HCEC 1CT (cell line): ENCODE results near the gene EHD1.

ENCODE experiments used
- DNase-seq: peaks from one replicate; pipeline ENCODE4 v3.0.0-alpha.2; 2017

The EHD1 gene

DNA sequence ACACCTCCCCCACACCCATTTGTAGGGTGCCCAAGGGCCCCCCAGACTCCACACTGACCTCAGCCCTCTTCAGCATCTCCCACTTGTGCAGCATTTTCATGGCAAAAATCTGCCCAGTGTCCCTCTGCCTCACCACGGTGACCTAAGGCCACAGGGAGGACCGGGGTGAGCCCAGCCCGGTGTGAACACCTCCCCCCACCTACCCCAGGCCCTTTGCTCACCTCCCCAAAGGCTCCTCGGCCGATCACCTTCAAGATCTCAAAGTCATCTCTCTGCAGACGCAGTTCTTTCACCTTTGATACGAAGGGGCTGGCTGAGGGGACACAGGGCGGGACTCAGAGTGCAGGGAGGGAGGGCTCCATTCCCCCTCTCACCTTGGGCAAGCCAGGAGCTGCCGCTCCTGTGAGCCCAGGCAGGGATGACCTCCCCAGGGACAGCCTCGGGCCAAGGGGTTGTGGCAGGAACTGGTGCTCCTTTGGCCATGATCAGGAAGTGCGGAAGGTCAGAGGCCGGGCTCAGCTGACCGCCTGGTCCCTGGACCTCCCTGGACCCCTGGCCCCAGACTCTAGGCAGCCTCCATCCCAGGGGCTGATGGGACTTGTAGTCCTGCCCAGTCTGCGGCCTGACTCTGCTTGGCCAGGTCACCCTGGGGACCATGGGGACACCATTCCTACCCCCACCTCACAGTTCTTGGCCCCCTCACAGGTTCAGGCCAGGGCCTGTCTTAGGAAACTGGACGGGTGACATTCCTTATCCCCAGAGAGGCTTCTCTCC, 36.6 kb downstream of the EHD1 start:
- DNase-seq: no peak

DNA sequence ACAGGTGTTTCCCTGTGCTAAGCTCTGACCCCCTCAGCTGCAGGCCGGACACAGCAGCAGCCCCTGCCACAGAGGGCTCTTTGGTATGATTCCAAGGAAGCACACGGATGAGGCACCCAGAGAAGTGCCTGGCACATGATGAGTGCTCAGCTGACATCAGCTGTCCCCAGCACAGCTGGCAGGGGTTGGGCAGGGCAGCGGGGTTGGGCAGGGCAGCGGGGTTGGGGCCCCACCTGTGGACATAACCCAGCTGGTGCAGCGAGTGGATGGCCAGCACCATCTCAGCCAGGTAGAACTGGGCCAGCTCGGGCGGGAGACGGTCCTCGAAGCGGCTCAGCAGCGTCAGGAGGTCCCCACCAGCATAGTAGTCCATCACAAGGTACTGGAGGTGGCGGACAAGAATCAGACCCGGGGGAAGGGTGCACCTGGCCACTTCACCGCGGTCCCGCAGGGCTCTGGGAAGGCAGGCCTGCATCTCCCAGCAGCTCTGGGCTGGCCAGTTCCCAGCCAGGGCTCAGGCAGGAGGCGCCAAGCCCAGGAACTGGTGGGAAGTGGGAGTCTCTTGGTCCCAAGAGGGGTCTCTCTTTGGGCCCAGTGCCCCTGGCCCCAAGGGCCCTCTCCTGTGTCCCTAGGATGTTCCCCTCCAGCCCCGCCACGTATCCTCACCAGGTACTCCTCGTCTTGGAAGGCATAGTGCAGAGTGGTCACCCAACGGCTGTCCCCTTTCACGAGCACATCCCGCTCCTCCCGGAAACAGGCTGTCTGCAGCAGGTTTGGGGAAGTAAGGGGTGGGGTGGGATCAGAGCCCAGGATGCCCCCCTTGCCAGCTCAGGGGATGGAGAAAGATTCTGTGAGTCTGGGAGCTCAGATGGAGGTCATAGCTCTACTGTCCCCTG, 38.3 kb downstream of the EHD1 start:
- DNase-seq: no peak

DNA sequence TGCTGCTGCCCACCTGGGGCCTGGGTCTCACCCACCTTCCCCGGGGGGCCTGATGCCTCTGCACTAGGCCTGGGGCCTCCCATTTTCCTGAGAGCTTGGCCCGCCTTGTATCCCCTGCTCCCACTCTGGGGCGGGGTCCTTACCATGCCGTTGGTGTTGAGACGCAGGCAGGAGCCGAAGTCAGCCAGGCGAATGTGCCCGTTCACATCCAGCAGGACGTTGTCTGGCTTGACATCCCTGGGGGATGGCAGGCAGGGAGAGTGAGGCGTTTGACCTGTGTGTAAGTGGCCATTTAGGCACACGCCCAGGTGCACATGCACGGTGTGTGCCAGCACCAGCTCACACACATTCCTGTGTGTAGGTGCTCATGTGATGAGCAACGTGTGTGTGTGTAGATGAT, 39.1 kb downstream of the EHD1 start:
- no peak for DNase-seq

DNA sequence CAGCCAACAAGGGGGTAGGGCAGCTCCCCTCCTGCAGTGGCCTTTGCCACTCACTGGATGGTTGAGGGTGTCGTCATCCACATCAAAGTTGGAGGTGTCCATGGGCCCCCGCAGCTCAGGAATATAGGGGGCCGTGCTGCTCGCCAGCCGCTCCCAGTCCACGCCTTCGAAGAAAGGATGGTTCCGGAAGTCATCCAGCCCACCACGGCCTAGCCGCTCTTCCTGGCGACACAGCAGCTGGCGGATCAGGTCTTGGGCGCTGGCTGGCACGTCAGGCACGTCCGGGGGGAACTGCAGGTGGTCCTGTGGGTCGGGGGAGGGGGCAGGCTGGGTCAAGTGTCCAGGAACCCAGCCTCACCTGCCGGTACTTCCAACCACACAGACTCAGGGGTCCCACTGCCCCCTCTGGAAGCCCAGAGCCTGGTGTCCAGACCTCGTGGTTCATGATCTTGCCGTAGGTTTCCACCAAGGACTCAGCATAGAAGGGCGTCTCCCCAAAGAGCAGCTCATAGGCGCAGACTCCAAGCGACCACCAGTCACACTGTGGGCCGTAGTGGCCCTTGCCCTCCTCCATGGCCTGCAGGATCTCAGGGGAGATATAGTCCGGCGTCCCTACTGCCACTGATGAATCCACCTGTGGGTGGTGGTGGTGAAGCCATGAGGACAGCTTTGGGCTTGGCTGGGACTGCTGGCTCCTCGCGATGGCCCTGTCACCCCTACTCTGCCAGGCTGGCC, 39.7 kb downstream of the EHD1 start:
- no peak for DNase-seq

DNA sequence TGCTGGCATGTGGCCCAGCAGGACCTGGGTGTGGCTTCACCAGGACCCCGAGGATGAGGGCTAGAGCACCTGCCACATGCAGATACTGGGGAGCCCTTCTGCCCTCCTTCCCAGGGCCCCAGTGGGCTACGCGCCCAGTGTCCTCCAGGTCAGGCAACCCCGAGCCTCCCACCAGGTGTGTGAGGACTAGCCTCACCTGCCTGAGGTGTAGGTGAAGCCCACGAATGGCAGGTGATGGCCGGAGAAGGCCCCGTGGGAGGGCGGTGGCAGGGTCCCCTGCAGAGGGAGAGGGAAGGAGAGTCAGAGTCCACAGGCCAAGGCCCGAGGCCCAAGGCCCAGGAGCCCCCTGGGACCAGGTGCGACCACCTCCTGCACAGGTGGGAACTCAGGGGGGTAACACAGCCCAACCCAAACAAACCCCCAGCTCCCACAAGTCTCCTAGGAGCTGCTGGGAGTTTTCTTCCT, 40.5 kb downstream of the EHD1 start:
- DNase-seq: no peak

DNA sequence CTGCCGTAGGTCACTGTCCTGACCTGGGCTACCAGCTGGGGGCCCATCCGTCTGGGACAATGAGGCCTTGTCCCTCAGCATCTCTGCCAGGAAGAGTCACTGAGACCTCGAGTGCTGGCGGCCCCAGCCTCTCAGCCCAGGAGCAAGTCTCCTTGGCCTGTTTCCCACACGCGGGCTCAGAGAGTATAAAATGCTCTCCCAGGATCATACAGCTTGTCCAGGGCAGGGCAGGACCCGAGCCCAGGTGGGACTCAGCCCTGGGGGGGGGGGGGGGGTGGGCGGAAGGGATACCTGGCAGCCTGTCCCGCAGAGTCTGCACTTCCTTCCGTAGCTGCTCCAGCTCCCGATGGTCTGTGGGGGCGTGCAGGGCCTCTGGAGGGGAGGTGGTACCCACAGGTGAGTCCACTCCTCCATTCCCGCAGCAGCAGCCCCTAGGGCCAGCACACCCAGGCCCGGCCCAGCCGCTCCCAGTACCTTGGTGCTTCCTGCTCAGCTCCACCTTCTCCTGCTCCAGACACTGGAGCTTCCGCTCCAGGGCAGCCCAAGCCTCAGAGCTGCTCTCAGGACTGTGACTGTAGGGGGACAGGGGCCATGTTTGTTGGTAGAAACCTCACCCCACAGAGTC, 41.9 kb downstream of the EHD1 start:
- DNase-seq: no peak

DNA sequence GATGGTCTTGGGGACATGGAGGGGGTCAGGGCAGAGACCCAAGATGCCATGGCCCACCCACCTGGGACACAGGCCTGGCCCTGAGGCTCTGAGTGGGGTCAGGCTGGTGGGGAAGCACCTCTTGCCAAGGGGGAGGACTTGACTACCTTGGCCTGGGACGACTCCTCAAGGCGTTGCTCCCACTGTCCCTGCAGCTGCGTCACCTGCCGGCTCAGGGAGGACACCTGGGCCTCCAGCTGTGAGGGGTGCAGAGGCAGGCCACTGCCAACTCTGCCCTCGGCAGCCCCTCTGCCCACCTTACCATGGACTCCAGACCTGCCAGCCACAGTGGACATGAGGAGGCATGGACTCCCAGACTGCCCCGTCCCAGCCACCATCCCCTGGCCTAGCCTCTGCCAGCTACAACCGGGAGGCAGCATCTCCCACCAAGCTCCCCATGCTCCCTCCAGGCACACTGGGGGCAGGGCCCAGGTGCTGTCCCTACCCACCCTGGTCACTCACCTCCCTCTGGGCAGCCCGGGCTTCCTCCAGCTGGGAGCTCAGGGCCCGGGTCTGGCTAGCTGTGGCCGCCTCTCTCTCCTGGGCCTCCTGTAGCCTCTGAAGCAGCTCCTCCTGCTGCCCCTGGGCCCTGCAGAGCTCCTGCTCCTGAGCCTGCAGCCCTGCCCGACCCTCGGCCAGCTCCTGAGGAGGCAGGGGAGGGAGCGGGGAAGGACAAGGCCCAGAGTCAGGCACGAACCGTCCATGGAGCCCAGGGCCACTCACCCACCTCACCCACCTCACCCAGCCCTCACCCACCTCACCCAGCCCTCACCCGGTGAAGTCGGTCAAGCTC, 42.6 kb downstream of the EHD1 start:
- DNase-seq: no peak

DNA sequence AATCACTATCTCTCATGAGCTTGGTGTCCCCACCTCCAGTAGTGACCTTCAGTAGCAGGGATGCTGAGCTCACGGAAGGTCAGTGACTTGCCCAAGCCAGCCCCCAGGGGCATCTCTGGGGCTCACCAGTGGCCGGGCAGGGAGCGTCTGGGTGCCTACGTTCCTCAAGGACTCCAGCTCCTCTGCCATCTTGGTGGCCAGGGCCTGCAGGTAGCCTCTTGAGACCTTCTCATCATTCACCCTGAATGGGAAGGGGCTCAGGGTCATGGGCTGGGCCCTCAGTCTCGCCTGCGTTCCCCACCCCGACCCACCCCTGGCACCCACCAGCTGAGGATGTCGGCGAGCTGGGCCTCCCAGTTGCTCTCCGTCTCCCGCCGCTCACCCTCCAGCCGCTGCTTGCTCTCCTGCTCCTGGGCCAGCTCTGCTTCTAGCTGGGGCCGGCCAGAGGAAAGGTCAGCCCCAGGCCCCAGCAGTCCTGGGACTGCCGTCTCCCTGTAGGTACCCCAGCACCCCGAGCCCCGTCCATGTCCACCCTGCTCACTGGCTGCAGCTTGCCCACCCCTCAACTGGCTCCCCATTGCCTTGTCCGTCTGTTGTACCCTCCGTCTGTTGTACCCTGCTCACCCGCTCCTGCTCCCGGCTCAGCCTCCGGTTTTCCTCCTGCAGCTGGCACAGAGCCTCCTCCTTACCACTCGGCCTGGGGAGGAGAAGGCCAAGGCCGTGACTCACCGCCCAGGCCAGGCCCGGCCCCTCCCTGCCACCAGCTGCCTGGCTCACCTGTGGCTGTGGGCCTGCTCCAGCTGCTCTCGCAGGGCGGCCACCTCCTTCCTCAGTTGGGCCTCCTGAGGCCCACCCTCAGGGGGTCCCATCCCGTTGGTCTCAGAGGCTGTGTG, 43.5 kb downstream of the EHD1 start:
- no peak for DNase-seq

DNA sequence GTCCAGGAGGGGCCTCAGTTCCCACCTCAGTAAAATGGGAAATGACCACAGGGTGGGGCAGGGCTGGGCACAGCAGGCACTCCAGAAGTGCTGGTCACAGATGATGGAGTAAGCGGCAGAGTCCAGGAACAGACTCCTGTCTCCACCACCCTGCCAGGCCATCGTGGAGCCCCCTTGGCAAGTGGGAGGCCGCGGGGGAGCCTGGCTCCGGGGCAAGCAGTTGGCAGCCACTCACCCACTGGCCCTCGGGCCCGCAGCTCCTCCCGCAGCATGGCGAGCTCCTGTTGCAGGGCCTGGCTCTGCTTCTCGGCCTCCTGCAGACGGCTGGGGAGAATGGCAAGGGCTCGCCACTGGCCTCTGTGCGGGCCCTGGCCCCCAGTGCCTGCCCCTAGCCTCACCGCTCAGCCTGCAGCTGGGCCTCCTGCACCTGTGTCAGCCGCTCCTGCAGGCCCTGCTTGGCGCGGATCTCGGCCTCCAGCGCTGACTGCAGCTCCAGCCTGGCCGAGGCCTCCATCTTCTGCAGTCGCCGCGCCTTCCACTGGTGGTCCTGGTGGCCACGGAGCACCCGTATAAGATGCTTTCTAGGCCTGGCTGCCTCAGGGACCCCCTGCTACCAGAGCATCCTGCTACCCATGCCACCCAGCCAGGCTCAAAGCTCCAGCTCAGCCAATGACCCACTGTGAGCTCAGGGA, 44.2 kb downstream of the EHD1 start:
- no peak for DNase-seq

DNA sequence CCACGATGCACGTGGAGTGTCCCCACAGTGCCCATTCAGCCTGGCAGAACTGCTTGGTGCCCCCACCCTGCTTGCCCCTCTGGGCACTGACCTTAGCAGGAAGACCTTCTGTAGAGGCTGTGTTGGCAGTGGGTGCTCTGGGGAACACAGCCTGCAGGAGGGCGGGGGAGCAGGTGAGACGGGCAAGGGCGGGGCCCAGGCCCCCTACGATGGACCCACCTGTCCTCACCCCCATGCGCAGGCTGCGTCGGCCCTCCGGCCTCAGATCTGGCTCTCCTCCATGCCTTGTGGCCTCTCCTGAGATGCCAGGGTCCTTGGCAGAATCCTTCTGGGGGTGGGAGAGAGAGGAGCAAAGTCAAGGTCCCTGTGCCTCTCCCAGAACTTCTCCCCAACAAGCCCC, 44.9 kb downstream of the EHD1 start:
- no peak for DNase-seq

DNA sequence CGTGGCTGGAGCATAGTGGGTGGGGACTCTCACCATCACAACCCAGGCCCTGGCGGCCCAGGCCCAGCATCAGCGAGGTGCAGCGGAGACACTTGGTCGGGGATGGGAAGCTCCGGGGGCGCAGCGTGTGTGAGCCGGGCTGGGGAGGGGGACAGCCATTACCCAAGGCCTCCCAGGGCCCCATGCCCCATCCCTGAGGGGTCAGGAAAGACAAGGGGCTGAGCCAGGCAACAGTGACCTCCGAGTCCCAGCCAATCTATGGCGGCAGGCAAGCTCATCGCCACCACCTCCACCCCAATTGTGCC, 45.3 kb downstream of the EHD1 start:
- no peak for DNase-seq

DNA sequence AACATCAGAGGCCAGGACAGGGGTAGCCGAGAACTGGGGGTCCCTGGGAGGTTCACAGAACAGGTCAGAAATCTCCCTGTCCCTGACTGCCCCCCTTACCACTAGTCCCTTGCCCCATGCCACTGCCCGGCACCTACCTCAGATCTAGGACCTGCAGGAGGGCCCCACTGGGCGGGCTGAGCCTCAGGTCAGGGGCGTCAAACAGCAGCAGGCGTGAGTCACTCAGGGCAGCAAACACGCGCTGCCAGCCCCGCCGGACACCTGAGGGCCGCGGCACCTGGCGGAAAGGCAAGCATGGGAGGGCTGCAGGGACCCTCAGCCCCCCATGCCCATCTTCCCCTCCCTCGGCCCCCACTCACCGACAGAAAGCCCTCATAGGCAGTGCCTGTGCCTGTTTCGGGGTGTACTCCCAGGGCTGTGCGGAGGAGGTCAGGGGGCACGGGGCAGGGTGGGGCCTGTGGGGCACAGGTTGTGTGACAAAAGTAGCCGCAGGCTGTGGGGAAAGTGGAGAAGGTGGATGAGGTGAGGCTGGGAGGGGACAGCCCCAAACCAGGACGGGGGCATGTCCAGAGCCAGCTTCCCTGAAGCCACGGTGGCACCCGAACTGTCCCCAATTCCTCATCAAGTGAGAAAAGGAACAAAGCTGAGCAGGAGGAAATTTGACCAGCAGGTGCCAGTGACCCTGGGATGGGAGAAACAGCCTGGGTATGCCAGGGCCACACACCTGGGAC, 45.8 kb downstream of the EHD1 start:
- no peak for DNase-seq

DNA sequence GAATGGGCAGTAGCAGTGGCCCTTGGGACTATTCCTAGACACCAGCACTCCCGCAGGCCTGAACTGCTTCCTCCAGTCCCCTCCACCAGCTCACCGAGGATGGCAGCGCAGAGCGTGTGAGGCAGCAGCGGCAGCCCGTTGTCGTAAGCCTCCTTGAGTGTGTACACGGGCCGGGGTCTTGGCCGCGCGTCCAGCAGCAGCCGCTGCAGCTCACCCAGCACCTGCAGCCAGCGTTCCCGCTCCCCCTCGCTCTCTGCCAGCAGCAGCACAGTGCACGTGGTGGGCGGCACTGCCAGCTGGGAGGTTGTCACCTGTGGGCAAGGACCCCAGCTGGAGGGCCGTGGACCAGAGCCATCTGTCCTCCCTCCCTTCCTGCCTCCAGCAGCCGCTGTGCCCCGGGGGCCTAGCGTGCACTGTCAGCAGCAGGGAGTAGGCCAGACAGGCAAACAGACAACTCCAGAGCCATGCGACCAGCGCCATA, 47.0 kb downstream of the EHD1 start:
- DNase-seq: no peak

DNA sequence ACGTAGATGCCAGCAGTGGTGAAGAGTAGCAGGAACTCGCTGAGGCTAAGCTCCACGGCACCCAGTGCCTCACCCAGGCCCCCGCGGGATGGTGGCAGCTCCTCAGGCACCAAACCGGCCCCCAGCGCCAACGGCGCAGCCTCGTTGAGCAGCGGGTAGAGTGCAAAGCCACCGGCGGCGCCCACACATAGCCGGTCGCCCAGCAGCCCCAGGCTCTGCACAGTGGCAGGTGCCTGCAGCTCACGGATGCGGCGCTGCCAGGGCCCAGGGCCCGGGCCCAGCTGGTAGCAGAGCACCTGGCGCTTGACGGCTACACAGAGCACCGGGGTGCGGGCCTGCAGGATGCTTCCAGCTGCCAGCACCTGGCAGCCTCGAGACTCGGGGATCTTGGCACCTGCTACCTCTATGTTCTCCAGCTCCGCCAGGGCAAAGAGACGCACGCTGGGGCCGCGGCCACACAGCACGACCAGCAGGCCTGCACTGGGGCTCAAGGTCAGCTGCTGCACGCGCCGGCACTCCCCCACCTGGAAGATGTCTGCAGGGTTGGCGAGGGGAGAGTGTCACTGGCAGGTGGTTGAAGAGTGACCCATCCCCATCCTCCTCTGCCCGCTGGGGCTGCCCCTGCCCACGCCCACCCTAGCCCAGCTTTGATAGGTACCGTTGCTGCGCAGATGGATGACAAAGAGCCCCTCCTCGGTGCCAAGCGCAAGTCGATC, 48.7 kb downstream of the EHD1 start:
- DNase-seq: no peak

DNA sequence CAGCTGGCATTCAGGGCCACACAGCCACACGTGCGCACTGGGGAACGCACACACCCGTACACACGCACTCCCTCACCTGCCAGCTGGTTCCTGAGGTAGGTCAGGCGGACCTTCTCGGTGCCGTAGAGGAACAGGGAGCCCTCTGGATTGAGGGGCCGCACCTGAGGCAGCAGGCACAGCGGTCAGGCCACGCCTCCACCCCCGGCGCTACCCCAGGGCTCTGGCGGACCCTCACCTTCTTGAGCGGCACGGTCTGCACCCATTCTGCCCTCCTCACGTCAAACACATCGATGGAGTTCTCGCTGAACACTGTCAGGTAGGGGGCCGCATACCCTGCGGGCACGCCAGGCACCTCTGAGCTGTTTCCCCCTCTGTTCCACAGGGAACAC, 51.0 kb downstream of the EHD1 start:
- no peak for DNase-seq

DNA sequence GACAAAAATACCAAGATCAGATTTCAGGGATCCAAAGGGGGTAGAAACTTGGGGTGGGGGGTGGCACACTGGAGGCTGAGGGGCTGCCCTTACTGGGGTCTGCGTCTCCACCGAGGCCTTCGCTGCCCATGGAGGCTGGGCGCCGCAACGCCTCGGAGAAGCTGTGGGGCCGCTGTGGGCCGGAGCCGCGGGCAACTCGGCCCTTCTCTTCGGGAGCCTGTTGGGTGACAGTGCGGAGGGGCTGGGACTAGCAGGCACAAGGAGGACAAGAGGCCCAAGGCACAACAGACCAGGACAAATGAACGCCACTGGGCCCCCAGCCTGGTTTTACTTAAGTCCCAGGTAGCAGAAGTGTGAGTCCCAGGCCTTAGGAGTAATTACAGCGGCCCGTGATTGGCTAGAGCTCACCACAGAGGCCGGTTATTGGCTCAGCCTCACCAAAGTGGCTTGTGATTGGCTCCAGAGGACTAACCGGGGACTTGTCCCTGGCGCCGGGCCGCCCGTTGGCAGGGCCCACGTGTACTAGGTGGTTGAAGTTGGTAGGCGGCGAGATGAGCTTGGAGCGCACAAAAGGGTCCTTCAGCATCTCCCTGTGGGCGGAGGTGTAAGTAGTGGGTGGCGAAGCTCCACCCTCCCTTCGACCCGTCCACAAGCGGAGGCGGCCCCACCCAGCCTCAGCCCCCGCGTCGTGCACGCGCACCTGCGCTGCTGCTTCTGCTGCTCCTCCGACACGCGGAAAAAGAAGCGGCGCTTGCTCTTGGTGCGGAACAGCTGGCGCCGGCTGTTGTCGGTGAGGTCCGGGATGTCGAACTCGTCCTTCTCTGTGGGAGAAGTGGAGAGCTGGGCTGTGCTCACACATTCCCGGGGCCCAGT, 51.6 kb downstream of the EHD1 start:
- no peak for DNase-seq

DNA sequence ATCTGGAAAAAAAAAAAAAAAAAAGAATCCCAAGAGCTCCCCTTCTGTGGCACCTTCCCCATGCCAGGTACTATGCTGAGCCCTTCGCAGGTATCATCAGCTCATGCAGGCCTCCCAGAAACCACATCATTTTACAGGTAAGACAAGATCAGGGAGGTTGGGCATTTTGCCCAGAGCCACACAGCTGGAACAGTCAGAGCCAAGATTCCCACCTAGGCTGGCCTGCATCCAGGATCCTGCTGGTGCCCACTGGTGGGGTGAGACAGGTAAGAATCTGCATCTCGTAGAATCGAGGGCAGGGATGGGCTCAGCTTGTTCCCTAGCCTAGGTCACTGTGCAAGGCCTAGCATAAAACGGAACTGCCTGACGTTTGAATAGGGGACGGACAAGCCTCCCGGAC, 52.4 kb downstream of the EHD1 start:
- DNase-seq: no peak

DNA sequence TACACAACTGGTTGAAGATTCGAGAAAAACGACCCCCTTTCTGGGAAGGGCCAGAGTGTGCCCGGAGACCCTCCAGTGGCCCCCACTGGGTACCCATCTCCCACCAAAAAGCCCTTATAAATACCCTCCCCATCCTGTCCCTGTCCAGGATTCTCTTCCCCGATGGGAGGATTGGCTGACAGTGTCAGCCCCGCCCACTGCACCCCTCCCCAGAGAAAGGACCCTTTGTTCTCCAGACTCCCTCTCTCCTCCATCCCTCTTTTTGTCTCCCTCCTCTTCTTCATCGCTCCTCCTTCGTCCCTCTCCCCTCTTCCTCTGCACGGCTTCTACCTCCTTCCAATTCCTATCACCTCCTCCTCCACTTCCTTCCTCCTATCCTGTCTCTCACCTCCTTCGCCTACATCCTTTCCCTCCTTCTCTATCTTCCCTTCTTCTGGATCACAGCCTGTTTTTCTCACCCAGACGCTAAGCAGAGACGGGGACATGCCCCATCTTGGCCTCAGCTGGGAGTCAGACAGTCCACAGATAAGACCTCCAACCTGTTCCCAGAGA, 54.8 kb downstream of the EHD1 start:
- no peak for DNase-seq
